Smooth muscle cell (in vitro differentiated cells): Measurements from ENCODE around the gene ANKH. TPM values are rescaled to one million over a fixed set of nuclear protein-coding genes. Genes with fewer than 3 reads are reported as not detected.

Experiments used
- DNase-seq: peaks from one replicate; lab custom pipeline; 2025; ENCODE audit not compliant: unreplicated experiment; lab: John Stamatoyannopoulos, UW
- H2AFZ ChIP-seq: fragments of 200-600 bp; sonication (generic); 2 replicates; pipeline ENCODE4 v1.6.0; 2016; ENCODE audit warnings: antibody characterized with exemption, low read depth, mild to moderate bottlenecking
- H3F3A ChIP-seq: fragments of 200-600 bp; sonication (generic); 2 replicates; pipeline ENCODE4 v1.6.0; 2017; ENCODE audit warnings: antibody characterized with exemption, low read depth
- H3K27ac ChIP-seq: fragments of 200-600 bp; sonication (generic); 2 replicates; pipeline ENCODE4 v1.5.1; 2016; ENCODE audit warnings: low read depth, mild to moderate bottlenecking
- H3K27me3 ChIP-seq: fragments of 200-600 bp; sonication (generic); 2 replicates; pipeline ENCODE4 v1.6.1; 2016; ENCODE audit warnings: low read depth, mild to moderate bottlenecking
- H3K36me3 ChIP-seq: fragments of 200-600 bp; sonication (generic); 2 replicates; pipeline ENCODE4 v1.5.1; 2016; ENCODE audit warnings: low read depth
- H3K4me1 ChIP-seq: fragments of 200-600 bp; sonication (generic); 2 replicates; pipeline ENCODE4 v1.5.1; 2016; ENCODE audit warnings: low read depth
- H3K4me2 ChIP-seq: fragments of 200-600 bp; sonication (generic); 2 replicates; pipeline ENCODE4 v1.6.0; 2016; ENCODE audit warnings: mild to moderate bottlenecking
- H3K4me3 ChIP-seq: fragments of 200-600 bp; sonication (generic); 2 replicates; pipeline ENCODE4 v1.5.1; 2016; ENCODE audit warnings: mild to moderate bottlenecking
- H3K79me2 ChIP-seq: fragments of 200-600 bp; sonication (generic); 2 replicates; pipeline ENCODE4 v1.6.0; 2016; ENCODE audit warnings: low read depth, mild to moderate bottlenecking
- H3K9ac ChIP-seq: fragments of 200-600 bp; sonication (generic); 2 replicates; pipeline ENCODE4 v1.6.0; 2016; ENCODE audit warnings: low read depth
- H3K9me3 ChIP-seq: fragments of 200-600 bp; sonication (generic); replicated peaks from 2 replicates; pipeline ENCODE4 v1.5.1; 2016; ENCODE audit warnings: low read depth
- H4K20me1 ChIP-seq: fragments of 200-600 bp; sonication (generic); 2 replicates; pipeline ENCODE4 v1.6.0; 2016; ENCODE audit warnings: low read depth
- WGBS: methylation state at CpG from one replicate; pipeline ENCODE4 v1.1.7; 2016; ENCODE audit warnings: low lambda C conversion rate; 5-methylcytosine and 5-hydroxymethylcytosine counted together
- polyA plus RNA-seq: library from polyadenylated mRNA; unstranded; fragments of >200 nt; fragmentation: Nextera tagmentation; extraction: Ambion mirVana; gene quantifications from 2 replicates; pipeline ENCODE4 v1.2.1, GENCODE V29; 2016
- total RNA-seq: library from RNA; depleted of rRNA; stranded (reverse); fragments of >200 nt; gene quantifications from 2 replicates; pipeline ENCODE4 v1.2.3, GENCODE V29; 2014
- TF ChIP-seq, protein P1 (sequence below): fragments of 200-600 bp; sonication (generic); IDR thresholded peaks from 2 replicates; pipeline ENCODE4 v1.5.1; 2017; ENCODE audit warnings: borderline replicate concordance, mild to moderate bottlenecking, antibody characterized with exemption; ENCODE audit not compliant: insufficient read depth, poor library complexity, severe bottlenecking

ANKH gene
- total and polyA plus RNA-seq, 2 experiments from 2014 or later, result 48.0 to 56.6 TPM

DNA sequence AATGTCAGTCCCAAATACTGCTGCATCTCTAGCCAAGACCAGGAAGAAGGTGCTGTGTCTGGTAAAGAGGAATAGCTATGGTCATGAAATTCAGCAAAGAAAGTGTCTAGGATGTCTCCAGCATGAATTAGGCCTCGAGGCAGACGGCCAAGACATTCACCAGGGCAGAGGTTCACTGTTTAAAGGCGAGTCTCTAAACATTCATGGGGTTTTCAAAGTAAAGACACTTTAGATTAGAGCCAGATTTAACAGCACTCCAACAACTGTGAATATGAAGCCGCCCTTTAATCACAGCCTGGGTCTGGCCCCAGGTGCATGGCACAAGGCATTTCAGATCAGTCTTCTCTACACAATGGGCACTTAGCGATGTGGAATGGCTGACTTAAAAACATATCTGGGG, 95.0 kb downstream of the ANKH start:
- H3F3A ChIP-seq, result no peaks in the 10 kb centered on the region
- H3K9me3 ChIP-seq, result no peaks in the 10 kb centered on the region
- TF ChIP-seq, protein P1, sequence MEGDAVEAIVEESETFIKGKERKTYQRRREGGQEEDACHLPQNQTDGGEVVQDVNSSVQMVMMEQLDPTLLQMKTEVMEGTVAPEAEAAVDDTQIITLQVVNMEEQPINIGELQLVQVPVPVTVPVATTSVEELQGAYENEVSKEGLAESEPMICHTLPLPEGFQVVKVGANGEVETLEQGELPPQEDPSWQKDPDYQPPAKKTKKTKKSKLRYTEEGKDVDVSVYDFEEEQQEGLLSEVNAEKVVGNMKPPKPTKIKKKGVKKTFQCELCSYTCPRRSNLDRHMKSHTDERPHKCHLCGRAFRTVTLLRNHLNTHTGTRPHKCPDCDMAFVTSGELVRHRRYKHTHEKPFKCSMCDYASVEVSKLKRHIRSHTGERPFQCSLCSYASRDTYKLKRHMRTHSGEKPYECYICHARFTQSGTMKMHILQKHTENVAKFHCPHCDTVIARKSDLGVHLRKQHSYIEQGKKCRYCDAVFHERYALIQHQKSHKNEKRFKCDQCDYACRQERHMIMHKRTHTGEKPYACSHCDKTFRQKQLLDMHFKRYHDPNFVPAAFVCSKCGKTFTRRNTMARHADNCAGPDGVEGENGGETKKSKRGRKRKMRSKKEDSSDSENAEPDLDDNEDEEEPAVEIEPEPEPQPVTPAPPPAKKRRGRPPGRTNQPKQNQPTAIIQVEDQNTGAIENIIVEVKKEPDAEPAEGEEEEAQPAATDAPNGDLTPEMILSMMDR, result no peak
- H3K4me3 ChIP-seq, result no peak overlapping the region
- no peaks in the 10 kb centered on the region for H3K27me3 ChIP-seq
- peak overlapping the region; percentile 32 for H3K27ac ChIP-seq
- 72% methylated on average over 5 of the region's 5 CpGs for WGBS
- no peak for DNase-seq
- no peak overlapping the region for H2AFZ ChIP-seq
- H3K36me3 ChIP-seq, result no peaks in the 10 kb centered on the region
- no peaks in the 10 kb centered on the region for H4K20me1 ChIP-seq
- no peaks in the 10 kb centered on the region for H3K79me2 ChIP-seq
- no peak overlapping the region for H3K4me2 ChIP-seq
- no peak overlapping the region for H3K9ac ChIP-seq
- no peaks in the 10 kb centered on the region for H3K4me1 ChIP-seq

DNA sequence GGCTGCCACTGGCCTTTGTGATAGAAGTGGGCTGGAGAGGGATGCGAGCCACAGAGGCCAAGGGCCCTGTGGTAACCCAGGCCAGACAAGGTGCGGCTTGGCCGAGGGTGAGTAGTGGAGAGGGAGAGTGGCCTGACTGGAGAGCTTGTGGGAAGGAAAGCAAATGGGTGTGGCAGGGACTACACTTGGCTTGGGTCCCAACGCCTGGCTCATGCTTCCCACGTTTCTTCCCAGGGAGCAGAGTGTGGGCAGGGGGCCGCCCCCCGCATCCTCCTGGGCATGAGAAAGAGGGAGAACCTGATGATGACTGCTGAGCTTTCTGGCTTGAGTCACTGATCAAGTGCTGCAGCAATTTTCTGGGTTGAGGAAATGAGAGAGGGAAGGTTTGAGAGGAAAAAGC, 95.7 kb downstream of the ANKH start:
- Histone ChIP-seq H3F3A (no peaks in the 10 kb centered on the region), H3K9me3 (no peaks in the 10 kb centered on the region), H2AFZ (no peak overlapping the region), H3K4me1 (no peaks in the 10 kb centered on the region), H3K27ac (peak overlapping the region; percentile 32), H3K9ac (no peak overlapping the region), H3K4me2 (no peak overlapping the region), H3K4me3 (no peak overlapping the region), H3K36me3 (no peaks in the 10 kb centered on the region), H3K27me3 (no peaks in the 10 kb centered on the region), H3K79me2 (no peaks in the 10 kb centered on the region), H4K20me1 (no peaks in the 10 kb centered on the region)
- WGBS, result 78% methylated on average over 7 of the region's 7 CpGs
- TF ChIP-seq, protein P1, result no peak
- DNase-seq, result no peak

DNA sequence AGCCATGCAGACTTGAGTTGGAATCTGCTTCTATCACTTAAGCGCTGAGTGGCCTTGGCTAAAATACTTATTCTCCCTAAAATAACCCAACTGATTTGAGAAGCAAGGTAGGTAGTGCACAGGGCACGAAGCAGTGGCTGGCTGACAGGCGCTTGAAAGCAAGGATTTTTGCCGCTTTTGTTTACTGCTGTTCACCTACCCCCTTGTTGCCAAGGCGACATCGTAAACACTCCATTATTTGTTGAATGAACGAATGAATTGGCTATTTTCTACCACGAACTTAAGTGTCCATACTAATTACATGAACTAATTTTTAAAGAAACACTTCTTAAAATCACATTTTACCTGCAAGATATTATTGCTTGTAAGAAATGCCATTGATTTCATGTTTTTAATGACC, 98.0 kb downstream of the ANKH start:
- Histone ChIP-seq H3K79me2 (no peaks in the 10 kb centered on the region), H3K9ac (no peak overlapping the region), H3K4me3 (no peak overlapping the region), H4K20me1 (no peaks in the 10 kb centered on the region), H3K27ac (no peak overlapping the region), H3K36me3 (no peaks in the 10 kb centered on the region), H3F3A (no peaks in the 10 kb centered on the region), H3K27me3 (no peaks in the 10 kb centered on the region), H2AFZ (no peak overlapping the region), H3K4me1 (no peaks in the 10 kb centered on the region), H3K4me2 (no peak overlapping the region), H3K9me3 (no peaks in the 10 kb centered on the region)
- TF ChIP-seq, protein P1, result no peak
- no peak for DNase-seq
- 82% methylated on average over 8 of the region's 8 CpGs for WGBS

DNA sequence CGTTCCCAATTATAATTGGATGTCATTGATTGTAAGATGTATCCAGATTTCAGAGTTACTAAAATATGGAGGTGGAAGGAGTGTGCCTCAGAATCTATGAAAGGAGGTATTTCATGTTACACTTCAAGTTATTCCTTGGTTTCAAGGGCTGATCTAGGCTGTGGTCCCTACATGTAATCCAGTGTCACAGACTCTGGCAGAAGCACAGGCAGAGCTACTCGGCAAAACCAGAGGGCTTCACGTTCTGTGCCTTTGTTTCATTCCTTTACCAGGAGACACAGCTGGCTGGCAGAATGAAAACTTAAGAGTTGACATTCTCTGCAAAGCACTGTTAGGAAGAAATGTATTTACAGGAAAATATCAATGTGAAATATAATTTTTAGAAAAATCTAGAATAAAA, 99.6 kb downstream of the ANKH start:
- no peak overlapping the region for H2AFZ ChIP-seq

More for the DNA sequence above, 99.6 kb downstream of the ANKH start:
- no peak overlapping the region for H3K9ac ChIP-seq
- no peak overlapping the region for H3K27ac ChIP-seq
- 87% methylated on average over 3 of the region's 3 CpGs for WGBS
- H4K20me1 ChIP-seq, result no peaks in the 10 kb centered on the region
- no peaks in the 10 kb centered on the region for H3K36me3 ChIP-seq
- TF ChIP-seq, protein P1, result no peak
- no peaks in the 10 kb centered on the region for H3K9me3 ChIP-seq
- H3F3A ChIP-seq, result no peaks in the 10 kb centered on the region
- H3K27me3 ChIP-seq, result no peaks in the 10 kb centered on the region
- peaks cover 4% of the 10 kb centered on the region for H3K4me1 ChIP-seq
- no peaks in the 10 kb centered on the region for H3K79me2 ChIP-seq
- DNase-seq, result no peak
- H3K4me3 ChIP-seq, result no peak overlapping the region
- H3K4me2 ChIP-seq, result no peak overlapping the region
